Measurements from ENCODE around the gene ZNF536. TPM values are rescaled to one million over a fixed set of nuclear protein-coding genes. Genes with fewer than 3 reads are reported as not detected.

The ZNF536 gene
- total and polyA plus RNA-seq, 2 of the 13 experiments (the other 11 are each of a cell fraction or from before 2014, with no cell fraction given), result not detected

DNA sequence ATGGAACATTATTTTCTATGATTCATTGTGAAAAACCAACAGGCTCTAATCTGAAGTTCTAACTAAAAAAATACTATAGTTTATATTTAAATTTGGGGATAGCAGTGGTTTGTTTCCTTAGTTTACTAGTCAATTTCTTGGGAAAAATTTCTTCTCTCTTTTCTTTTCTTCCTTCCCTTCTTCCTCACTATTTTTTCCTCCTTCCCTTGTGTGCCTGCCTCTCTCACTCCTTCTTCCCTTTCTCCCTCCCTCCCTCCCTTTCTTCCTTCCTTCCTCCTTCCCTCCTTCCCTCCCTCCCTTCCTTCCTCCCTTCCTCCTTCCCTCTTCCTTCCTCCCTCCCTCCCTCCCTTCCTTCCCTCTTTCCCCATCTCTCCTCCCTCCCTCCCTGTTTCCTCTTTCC is 226.5 kb downstream of the ZNF536 start:
- BruUV-seq (replicated peaks), result no TSS peak
- ATAC-seq (no peak), FAIRE-seq (no peak), DNase-seq (ENCODE audit: low spot score) (no peak)
- no peaks in the 10 kb centered on the region for H3K36me3 ChIP-seq (replicated peaks in 1 of 2; ENCODE audit: control insufficient read depth in 1 of 2, insufficient read depth in 2 of 2, low read length in 2 of 2)
- no peaks in the 10 kb centered on the region for H4K20me1 ChIP-seq (ENCODE audit: insufficient read depth, low read length)
- no peak overlapping the region for H2AFZ ChIP-seq (ENCODE audit: low read length)
- H3K27me3 ChIP-seq (ENCODE audit: control insufficient read depth in 1 of 2, insufficient read depth in 2 of 2, low read length in 2 of 2), result no peaks in the 10 kb centered on the region; a peak in 1 of 5 replicates
- H3K4me3 ChIP-seq (replicated peaks in 1 of 3; ENCODE audit: insufficient read depth in 1 of 3, low read depth in 2 of 3, low read length in 3 of 3), result no peak overlapping the region
- CTCF ChIA-PET (ENCODE audit: low intra/inter-chr PET ratio, low total read pairs), result no interaction called here
- in situ Hi-C loops (cut with HindIII; ENCODE audit: extremely low pct_ligation_motif_present, low pct_unique_long_range_greater_than_20kb), result no loop called here
- no peaks in the 10 kb centered on the region for H3K4me1 ChIP-seq (ENCODE audit: insufficient read depth, low read length)
- TF ChIP-seq ZNF143 (CRISPR knock-in tag; IDR thresholded peaks at IDR 0.05) (no peak), ZNF788 (CRISPR knock-in tag; IDR thresholded peaks at IDR 0.05; ENCODE audit: borderline replicate concordance) (no peak), ZFAT (CRISPR knock-in tag; conservative IDR thresholded peaks at IDR 0.05) (no peak), FOSL2 (CRISPR knock-in tag; IDR thresholded peaks at IDR 0.05) (no peak), ZNF570 (CRISPR knock-in tag; IDR thresholded peaks at IDR 0.05; ENCODE audit: borderline replicate concordance) (no peak), GATA4 (IDR thresholded peaks at IDR 0.05; ENCODE audit: borderline replicate concordance, low read depth) (no peak), CBX5 (CRISPR knock-in tag; IDR thresholded peaks at IDR 0.05; ENCODE audit: borderline replicate concordance) (no peak), ZNF205 (CRISPR knock-in tag; IDR thresholded peaks at IDR 0.05) (no peak)
- no peaks in the 10 kb centered on the region for H3K79me2 ChIP-seq (ENCODE audit: insufficient read depth, low read length)
- no peak overlapping the region for H3K9ac ChIP-seq (ENCODE audit: insufficient read depth, low read depth, low read length)
- no peak overlapping the region for H3K27ac ChIP-seq (ENCODE audit: extremely low read length, insufficient read depth, low read length)
- no peak overlapping the region for H3K4me2 ChIP-seq (ENCODE audit: low read depth, low read length)
- intact Hi-C loops (cut with micrococcal nuclease; ENCODE audit: unreplicated experiment), result no loop called here
- POLR2A ChIA-PET, result no interaction called here
- H3K9me3 ChIP-seq (ENCODE audit: low read length), result no peaks in the 10 kb centered on the region

DNA sequence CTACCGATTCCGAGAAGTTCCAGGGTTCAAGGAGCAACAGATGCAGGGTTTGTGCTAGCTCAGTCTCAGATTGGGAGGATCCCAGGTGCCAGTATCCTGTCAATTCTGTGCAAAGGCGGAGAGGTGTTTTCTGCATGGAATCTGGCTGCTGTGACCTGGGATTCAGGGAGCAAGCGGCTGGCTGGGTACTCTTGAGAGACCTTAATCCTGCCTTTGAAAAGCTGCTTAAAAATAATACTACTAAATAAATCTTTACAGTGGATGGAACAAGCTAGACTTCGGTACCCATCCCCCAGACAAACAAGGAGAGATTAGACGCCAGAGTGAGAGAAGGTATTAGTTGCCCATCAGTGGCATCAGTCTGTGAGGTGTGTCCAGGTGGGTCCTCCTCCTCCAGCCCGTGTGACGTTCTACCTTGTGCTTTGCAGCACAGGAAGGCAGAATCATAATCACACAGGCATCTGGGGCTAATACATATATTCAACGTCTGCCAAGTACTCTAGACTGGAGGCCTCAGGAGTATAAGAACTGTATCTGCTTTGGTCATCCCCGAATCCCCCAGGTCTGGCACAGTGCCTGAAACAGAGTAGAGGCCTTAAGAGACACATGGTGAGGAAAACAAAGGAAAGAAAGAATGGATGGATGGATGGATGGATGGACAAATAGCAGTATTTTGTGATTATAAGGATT is 230.6 kb downstream of the ZNF536 start:
- no peak overlapping the region for H3K27ac ChIP-seq (ENCODE audit: extremely low read length, insufficient read depth, low read length)
- no TSS peak for BruUV-seq (replicated peaks)
- no peaks in the 10 kb centered on the region for H3K79me2 ChIP-seq (ENCODE audit: insufficient read depth, low read length)
- H3K27me3 ChIP-seq (ENCODE audit: control insufficient read depth in 1 of 2, insufficient read depth in 2 of 2, low read length in 2 of 2), result no peaks in the 10 kb centered on the region
- no peak overlapping the region for H3K9ac ChIP-seq (ENCODE audit: insufficient read depth, low read depth, low read length)
- no peaks in the 10 kb centered on the region for H3K9me3 ChIP-seq (ENCODE audit: low read length)
- FAIRE-seq, result no peak
- in situ Hi-C loops (cut with HindIII; ENCODE audit: extremely low pct_ligation_motif_present, low pct_unique_long_range_greater_than_20kb) (no loop called here), intact Hi-C loops (cut with micrococcal nuclease; ENCODE audit: unreplicated experiment) (no loop called here)
- ATAC-seq, result no peak
- no peak for DNase-seq (ENCODE audit: low spot score)
- H2AFZ ChIP-seq (ENCODE audit: low read length), result no peak overlapping the region
- H3K36me3 ChIP-seq (replicated peaks in 1 of 2; ENCODE audit: control insufficient read depth in 1 of 2, insufficient read depth in 2 of 2, low read length in 2 of 2), result no peaks in the 10 kb centered on the region
- POLR2A ChIA-PET, result no interaction called here
- no peak overlapping the region for H3K4me2 ChIP-seq (ENCODE audit: low read depth, low read length)
- 7% methylated on average over 6 of the region's 10 CpGs for WGBS (ENCODE audit: low lambda C conversion rate)
- H4K20me1 ChIP-seq (ENCODE audit: insufficient read depth, low read length), result no peaks in the 10 kb centered on the region
- CTCF ChIA-PET (ENCODE audit: low intra/inter-chr PET ratio, low total read pairs), result no interaction called here
- no peak overlapping the region for H3K4me3 ChIP-seq (replicated peaks in 1 of 3; ENCODE audit: insufficient read depth in 1 of 3, low read depth in 2 of 3, low read length in 3 of 3)
- no peaks in the 10 kb centered on the region for H3K4me1 ChIP-seq (ENCODE audit: insufficient read depth, low read length)
- TF ChIP-seq, protein P1, sequence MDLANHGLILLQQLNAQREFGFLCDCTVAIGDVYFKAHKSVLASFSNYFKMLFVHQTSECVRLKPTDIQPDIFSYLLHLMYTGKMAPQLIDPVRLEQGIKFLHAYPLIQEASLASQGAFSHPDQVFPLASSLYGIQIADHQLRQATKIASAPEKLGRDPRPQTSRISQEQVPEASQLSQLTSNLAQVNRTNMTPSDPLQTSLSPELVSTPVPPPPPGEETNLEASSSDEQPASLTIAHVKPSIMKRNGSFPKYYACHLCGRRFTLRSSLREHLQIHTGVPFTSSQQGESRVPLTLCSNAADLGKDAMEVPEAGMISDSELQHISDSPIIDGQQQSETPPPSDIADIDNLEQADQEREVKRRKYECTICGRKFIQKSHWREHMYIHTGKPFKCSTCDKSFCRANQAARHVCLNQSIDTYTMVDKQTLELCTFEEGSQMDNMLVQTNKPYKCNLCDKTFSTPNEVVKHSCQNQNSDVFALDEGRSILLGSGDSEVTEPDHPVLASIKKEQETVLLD (CRISPR knock-in tag; IDR thresholded peaks at IDR 0.05; ENCODE audit: low read depth), result no peak
- no peak for TF ChIP-seq MAF1 (CRISPR knock-in tag; IDR thresholded peaks at IDR 0.05; ENCODE audit: borderline replicate concordance)
- TF ChIP-seq, protein P2, sequence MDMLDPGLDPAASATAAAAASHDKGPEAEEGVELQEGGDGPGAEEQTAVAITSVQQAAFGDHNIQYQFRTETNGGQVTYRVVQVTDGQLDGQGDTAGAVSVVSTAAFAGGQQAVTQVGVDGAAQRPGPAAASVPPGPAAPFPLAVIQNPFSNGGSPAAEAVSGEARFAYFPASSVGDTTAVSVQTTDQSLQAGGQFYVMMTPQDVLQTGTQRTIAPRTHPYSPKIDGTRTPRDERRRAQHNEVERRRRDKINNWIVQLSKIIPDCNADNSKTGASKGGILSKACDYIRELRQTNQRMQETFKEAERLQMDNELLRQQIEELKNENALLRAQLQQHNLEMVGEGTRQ (IDR thresholded peaks at IDR 0.05; ENCODE audit: low read depth, low read length), result no peak
- TF ChIP-seq, protein P2 (CRISPR knock-in tag; IDR thresholded peaks at IDR 0.05; ENCODE audit: borderline replicate concordance), result no peak
- TF ChIP-seq, protein P3, sequence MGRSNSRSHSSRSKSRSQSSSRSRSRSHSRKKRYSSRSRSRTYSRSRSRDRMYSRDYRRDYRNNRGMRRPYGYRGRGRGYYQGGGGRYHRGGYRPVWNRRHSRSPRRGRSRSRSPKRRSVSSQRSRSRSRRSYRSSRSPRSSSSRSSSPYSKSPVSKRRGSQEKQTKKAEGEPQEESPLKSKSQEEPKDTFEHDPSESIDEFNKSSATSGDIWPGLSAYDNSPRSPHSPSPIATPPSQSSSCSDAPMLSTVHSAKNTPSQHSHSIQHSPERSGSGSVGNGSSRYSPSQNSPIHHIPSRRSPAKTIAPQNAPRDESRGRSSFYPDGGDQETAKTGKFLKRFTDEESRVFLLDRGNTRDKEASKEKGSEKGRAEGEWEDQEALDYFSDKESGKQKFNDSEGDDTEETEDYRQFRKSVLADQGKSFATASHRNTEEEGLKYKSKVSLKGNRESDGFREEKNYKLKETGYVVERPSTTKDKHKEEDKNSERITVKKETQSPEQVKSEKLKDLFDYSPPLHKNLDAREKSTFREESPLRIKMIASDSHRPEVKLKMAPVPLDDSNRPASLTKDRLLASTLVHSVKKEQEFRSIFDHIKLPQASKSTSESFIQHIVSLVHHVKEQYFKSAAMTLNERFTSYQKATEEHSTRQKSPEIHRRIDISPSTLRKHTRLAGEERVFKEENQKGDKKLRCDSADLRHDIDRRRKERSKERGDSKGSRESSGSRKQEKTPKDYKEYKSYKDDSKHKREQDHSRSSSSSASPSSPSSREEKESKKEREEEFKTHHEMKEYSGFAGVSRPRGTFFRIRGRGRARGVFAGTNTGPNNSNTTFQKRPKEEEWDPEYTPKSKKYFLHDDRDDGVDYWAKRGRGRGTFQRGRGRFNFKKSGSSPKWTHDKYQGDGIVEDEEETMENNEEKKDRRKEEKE (IDR thresholded peaks at IDR 0.05), result no peak
